Measurements from ENCODE around the gene TLE2. TPM values are rescaled to one million over a fixed set of nuclear protein-coding genes. Genes with fewer than 3 reads are reported as not detected.

The TLE2 gene
- total RNA-seq, 1 experiment from 2014 or later = not detected

GRCh38 chr19:2984215-2984528, 44.9 kb downstream of the TLE2 start:
- Histone ChIP-seq H4K20me1 (ENCODE audit: insufficient read depth, low read depth, low read length) (no peaks in the 10 kb centered on the region), H3K9me3 (ENCODE audit: low read length) (no peaks in the 10 kb centered on the region), H2AFZ (ENCODE audit: low read length) (no peak overlapping the region), H3K79me2 (ENCODE audit: low read length) (no peaks in the 10 kb centered on the region), H3K27ac (ENCODE audit: low read length) (no peak overlapping the region), H3K4me3 (ENCODE audit: low read length) (no peak overlapping the region), H3K36me3 (ENCODE audit: insufficient read depth, low read length) (no peaks in the 10 kb centered on the region), H3K4me1 (ENCODE audit: low read length) (peaks cover 8% of the 10 kb centered on the region), H3K9ac (ENCODE audit: low read length) (no peak overlapping the region), H3K27me3 (ENCODE audit: low read length) (no peaks in the 10 kb centered on the region), H3K9me2 (replicated peaks; ENCODE audit: insufficient read depth, low read length) (no peaks in the 10 kb centered on the region), H3K4me2 (ENCODE audit: low read depth, low read length, poor library complexity, severe bottlenecking) (no peak overlapping the region)
- DNase-seq = no peak

GRCh38 chr19:2983351-2984214, 45.5 kb downstream of the TLE2 start:
- H3K9ac ChIP-seq (ENCODE audit: low read length) = no peak overlapping the region
- no peak overlapping the region for H3K27ac ChIP-seq (ENCODE audit: low read length)
- no peaks in the 10 kb centered on the region for H3K79me2 ChIP-seq (ENCODE audit: low read length)
- H2AFZ ChIP-seq (ENCODE audit: low read length) = no peak overlapping the region
- H3K9me2 ChIP-seq (replicated peaks; ENCODE audit: insufficient read depth, low read length) = no peaks in the 10 kb centered on the region
- no peak overlapping the region for H3K4me3 ChIP-seq (ENCODE audit: low read length)
- no peaks in the 10 kb centered on the region for H3K36me3 ChIP-seq (ENCODE audit: insufficient read depth, low read length)
- no peak overlapping the region for H3K4me2 ChIP-seq (ENCODE audit: low read depth, low read length, poor library complexity, severe bottlenecking)
- H3K4me1 ChIP-seq (ENCODE audit: low read length) = peaks cover 8% of the 10 kb centered on the region
- no peaks in the 10 kb centered on the region for H3K27me3 ChIP-seq (ENCODE audit: low read length)
- no peaks in the 10 kb centered on the region for H4K20me1 ChIP-seq (ENCODE audit: insufficient read depth, low read depth, low read length)
- peak; percentile 70 for DNase-seq
- H3K9me3 ChIP-seq (ENCODE audit: low read length) = no peaks in the 10 kb centered on the region

GRCh38 chr19:2982983-2983350, 46.1 kb downstream of the TLE2 start:
- no peaks in the 10 kb centered on the region for H4K20me1 ChIP-seq (ENCODE audit: insufficient read depth, low read depth, low read length)
- H3K9ac ChIP-seq (ENCODE audit: low read length) = no peak overlapping the region

GRCh38 chr19:2982561-2982960, 46.5 kb downstream of the TLE2 start:
- H3K4me3 ChIP-seq (ENCODE audit: low read length) = no peak overlapping the region
- H3K36me3 ChIP-seq (ENCODE audit: insufficient read depth, low read length) = no peaks in the 10 kb centered on the region
- no peak for DNase-seq
- H3K27ac ChIP-seq (ENCODE audit: low read length) = no peak overlapping the region
- H3K4me2 ChIP-seq (ENCODE audit: low read depth, low read length, poor library complexity, severe bottlenecking) = no peak overlapping the region
- H3K9me3 ChIP-seq (ENCODE audit: low read length) = no peaks in the 10 kb centered on the region
- no peaks in the 10 kb centered on the region for H4K20me1 ChIP-seq (ENCODE audit: insufficient read depth, low read depth, low read length)
- no peak overlapping the region for H3K9ac ChIP-seq (ENCODE audit: low read length)
- no peaks in the 10 kb centered on the region for H3K79me2 ChIP-seq (ENCODE audit: low read length)
- H3K4me1 ChIP-seq (ENCODE audit: low read length) = peaks cover 12% of the 10 kb centered on the region
- H3K9me2 ChIP-seq (replicated peaks; ENCODE audit: insufficient read depth, low read length) = no peaks in the 10 kb centered on the region
- no peak overlapping the region for H2AFZ ChIP-seq (ENCODE audit: low read length)
- no peaks in the 10 kb centered on the region for H3K27me3 ChIP-seq (ENCODE audit: low read length)

More at GRCh38 chr19:2982983-2983350, 46.1 kb downstream of the TLE2 start:
- Histone ChIP-seq H3K27ac (ENCODE audit: low read length) (no peak overlapping the region), H3K9me2 (replicated peaks; ENCODE audit: insufficient read depth, low read length) (no peaks in the 10 kb centered on the region), H3K4me2 (ENCODE audit: low read depth, low read length, poor library complexity, severe bottlenecking) (no peak overlapping the region), H3K9me3 (ENCODE audit: low read length) (no peaks in the 10 kb centered on the region), H2AFZ (ENCODE audit: low read length) (no peak overlapping the region), H3K4me1 (ENCODE audit: low read length) (peaks cover 8% of the 10 kb centered on the region), H3K79me2 (ENCODE audit: low read length) (no peaks in the 10 kb centered on the region), H3K36me3 (ENCODE audit: insufficient read depth, low read length) (no peaks in the 10 kb centered on the region), H3K27me3 (ENCODE audit: low read length) (no peaks in the 10 kb centered on the region), H3K4me3 (ENCODE audit: low read length) (no peak overlapping the region)
- no peak for DNase-seq

GRCh38 chr19:2981898-2982297, 47.2 kb downstream of the TLE2 start:
- Histone ChIP-seq H3K9ac (ENCODE audit: low read length) (no peak overlapping the region), H3K9me2 (replicated peaks; ENCODE audit: insufficient read depth, low read length) (no peaks in the 10 kb centered on the region), H3K79me2 (ENCODE audit: low read length) (no peaks in the 10 kb centered on the region), H3K27ac (ENCODE audit: low read length) (no peak overlapping the region), H2AFZ (ENCODE audit: low read length) (no peak overlapping the region), H3K4me1 (ENCODE audit: low read length) (peaks cover 16% of the 10 kb centered on the region), H3K9me3 (ENCODE audit: low read length) (no peaks in the 10 kb centered on the region), H3K4me2 (ENCODE audit: low read depth, low read length, poor library complexity, severe bottlenecking) (no peak overlapping the region), H3K36me3 (ENCODE audit: insufficient read depth, low read length) (no peaks in the 10 kb centered on the region), H3K27me3 (ENCODE audit: low read length) (no peaks in the 10 kb centered on the region), H3K4me3 (ENCODE audit: low read length) (no peak overlapping the region), H4K20me1 (ENCODE audit: insufficient read depth, low read depth, low read length) (no peaks in the 10 kb centered on the region)
- no peak for DNase-seq

- Histone ChIP-seq H3K4me1 (ENCODE audit: low read length) (peaks cover 16% of the 10 kb centered on the region), H4K20me1 (ENCODE audit: insufficient read depth, low read depth, low read length) (no peaks in the 10 kb centered on the region), H3K4me3 (ENCODE audit: low read length) (no peak overlapping the region), H3K36me3 (ENCODE audit: insufficient read depth, low read length) (no peaks in the 10 kb centered on the region), H3K9me3 (ENCODE audit: low read length) (no peaks in the 10 kb centered on the region), H3K27ac (ENCODE audit: low read length) (no peak overlapping the region), H3K4me2 (ENCODE audit: low read depth, low read length, poor library complexity, severe bottlenecking) (no peak overlapping the region), H3K79me2 (ENCODE audit: low read length) (no peaks in the 10 kb centered on the region), H3K9ac (ENCODE audit: low read length) (no peak overlapping the region), H3K27me3 (ENCODE audit: low read length) (no peaks in the 10 kb centered on the region), H3K9me2 (replicated peaks; ENCODE audit: insufficient read depth, low read length) (no peaks in the 10 kb centered on the region), H2AFZ (ENCODE audit: low read length) (no peak overlapping the region)
- no peak for DNase-seq
These were observed 50.3 kb downstream of the TLE2 start for GRCh38 chr19:2978772-2979171.

- peak overlapping the region; percentile 63 for H3K4me2 ChIP-seq (ENCODE audit: low read depth, low read length, poor library complexity, severe bottlenecking)
- no peak overlapping the region for H2AFZ ChIP-seq (ENCODE audit: low read length)
- peak overlapping the region; percentile 58; the same call in 1 of the 2 replicates for H3K9ac ChIP-seq (ENCODE audit: low read length)
- no peaks in the 10 kb centered on the region for H4K20me1 ChIP-seq (ENCODE audit: insufficient read depth, low read depth, low read length)
- peaks cover 14% of the 10 kb centered on the region for H3K4me1 ChIP-seq (ENCODE audit: low read length)
- H3K79me2 ChIP-seq (ENCODE audit: low read length) = no peaks in the 10 kb centered on the region
- H3K27ac ChIP-seq (ENCODE audit: low read length) = no peak overlapping the region
- no peaks in the 10 kb centered on the region for H3K9me2 ChIP-seq (replicated peaks; ENCODE audit: insufficient read depth, low read length)
- peak overlapping the region; percentile 56; the same call in 1 of the 2 replicates for H3K4me3 ChIP-seq (ENCODE audit: low read length)
- no peaks in the 10 kb centered on the region for H3K9me3 ChIP-seq (ENCODE audit: low read length)
- H3K27me3 ChIP-seq (ENCODE audit: low read length) = no peaks in the 10 kb centered on the region
- no peaks in the 10 kb centered on the region for H3K36me3 ChIP-seq (ENCODE audit: insufficient read depth, low read length)
- no peak for DNase-seq
These were observed 50.8 kb downstream of the TLE2 start for GRCh38 chr19:2978166-2978767.

- Histone ChIP-seq H3K4me2 (ENCODE audit: low read depth, low read length, poor library complexity, severe bottlenecking) (peak overlapping the region; percentile 63), H3K79me2 (ENCODE audit: low read length) (no peaks in the 10 kb centered on the region), H3K27ac (ENCODE audit: low read length) (no peak overlapping the region), H3K9me3 (ENCODE audit: low read length) (no peaks in the 10 kb centered on the region), H4K20me1 (ENCODE audit: insufficient read depth, low read depth, low read length) (no peaks in the 10 kb centered on the region), H3K36me3 (ENCODE audit: insufficient read depth, low read length) (no peaks in the 10 kb centered on the region), H3K4me1 (ENCODE audit: low read length) (peaks cover 14% of the 10 kb centered on the region), H3K9ac (ENCODE audit: low read length) (peak overlapping the region; percentile 58), H3K27me3 (ENCODE audit: low read length) (no peaks in the 10 kb centered on the region), H2AFZ (ENCODE audit: low read length) (peak overlapping the region; percentile 60; the same call in 1 of the 2 replicates), H3K9me2 (replicated peaks; ENCODE audit: insufficient read depth, low read length) (no peaks in the 10 kb centered on the region), H3K4me3 (ENCODE audit: low read length) (peak overlapping the region; percentile 56)
- DNase-seq = no peak
These were observed 51.3 kb downstream of the TLE2 start for GRCh38 chr19:2977746-2978138.

Data from Karpas-422 (cell line).